GM10266 (cell line): ENCODE results near the gene EEF1G.
"Not testable (repeated sequence)": the region's sequence is repeated elsewhere in the genome, so short reads cannot be mapped to it uniquely, and the experiment has no call there.

Experiments used
- DNase-seq: peaks from one replicate; pipeline ENCODE4 v3.0.0; 2012; ENCODE audit errors: extremely low spot score
- CTCF ChIP-seq: IDR thresholded peaks from 2 replicates; pipeline ENCODE4 v1.5.1; 2012; ENCODE audit warnings: mild to moderate bottlenecking, low read depth; ENCODE audit not compliant: control insufficient read depth, insufficient read depth; ENCODE audit errors: missing control alignments

The EEF1G gene

GRCh38 chr11:62556108-62556874 lies 17.4 kb downstream of the EEF1G start:
- TF ChIP-seq CTCF: no peak
- peak; percentile 61 for DNase-seq

- peak; percentile 59 for DNase-seq
Observed at GRCh38 chr11:62555464-62556107, 18.1 kb downstream of the EEF1G start.

GRCh38 chr11:62554387-62555167 lies 19.1 kb downstream of the EEF1G start:
- DNase-seq: no peak

More at GRCh38 chr11:62555464-62556107, 18.1 kb downstream of the EEF1G start:
- no peak for TF ChIP-seq CTCF

GRCh38 chr11:62553839-62554361 lies 19.8 kb downstream of the EEF1G start:
- TF ChIP-seq CTCF: no peak
- DNase-seq: no peak

More at GRCh38 chr11:62554387-62555167, 19.1 kb downstream of the EEF1G start:
- no peak for TF ChIP-seq CTCF

- TF ChIP-seq CTCF: no peak
- DNase-seq: no peak
Observed at GRCh38 chr11:62553080-62553838, 20.4 kb downstream of the EEF1G start.

GRCh38 chr11:62552485-62553079 lies 21.1 kb downstream of the EEF1G start:
- no peak for TF ChIP-seq CTCF
- DNase-seq: no peak

GRCh38 chr11:62550478-62550877 lies 23.2 kb downstream of the EEF1G start:
- DNase-seq: not testable (repeated sequence)
